Anterior cingulate cortex (tissue), 58 donors: ENCODE results near the gene MED19.
"Not testable (repeated sequence)": the region's sequence is repeated elsewhere in the genome, so short reads cannot be mapped to it uniquely, and the experiment has no call there.

ENCODE experiments used
- DNase-seq, 58 donors: peaks; one replicate each; lab custom pipeline; 2025; lab: John Stamatoyannopoulos, UW

The MED19 gene

DNA sequence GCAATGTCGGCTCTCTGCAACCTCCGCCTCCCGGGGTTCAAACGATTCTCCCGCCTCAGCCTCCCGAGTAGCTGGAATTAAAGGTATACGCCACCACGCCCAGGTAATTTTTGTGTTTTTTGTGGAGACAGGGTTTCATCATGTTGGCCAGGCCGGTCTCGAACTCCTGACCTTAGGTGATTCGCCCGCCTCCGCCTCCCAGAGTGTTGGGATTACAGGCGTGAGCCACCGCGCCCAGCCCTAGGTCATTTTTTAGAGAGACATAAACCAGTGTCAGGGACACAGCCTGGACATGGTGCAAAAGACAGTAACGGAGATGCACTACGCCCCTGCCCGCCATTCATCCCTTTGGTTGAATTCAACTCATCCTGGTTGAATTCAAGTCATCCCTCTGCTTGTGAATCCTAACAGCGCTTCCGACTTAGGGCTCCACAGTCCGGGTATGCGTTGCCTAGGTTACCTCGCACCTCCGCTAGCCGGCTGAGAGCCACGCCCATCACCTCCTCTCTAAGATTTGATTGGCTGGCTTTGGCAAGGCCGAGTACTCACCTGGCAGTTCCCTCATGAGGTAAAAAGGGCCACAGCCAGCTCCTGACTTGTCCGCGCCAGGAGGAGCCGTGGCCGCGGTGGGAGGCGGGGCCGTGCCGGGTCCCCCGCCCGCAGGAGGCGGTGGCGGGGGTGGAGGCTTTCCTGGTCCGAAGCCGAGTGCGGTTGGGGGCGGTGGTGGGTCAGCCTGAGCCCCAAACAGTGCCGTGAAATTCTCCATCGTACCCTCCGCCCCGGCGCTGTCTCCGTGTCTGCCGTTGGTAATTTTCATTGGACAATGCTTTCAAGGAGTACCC lies at the start of gene MED19:
MED19 (minus strand) TSS at position 802 of the 842 bp plus-strand sequence; CDS start at position 766, 36 bp downstream.
- DNase-seq = peak in 39 of 58 donors; percentile 44 to 93 (median 78)

DNA sequence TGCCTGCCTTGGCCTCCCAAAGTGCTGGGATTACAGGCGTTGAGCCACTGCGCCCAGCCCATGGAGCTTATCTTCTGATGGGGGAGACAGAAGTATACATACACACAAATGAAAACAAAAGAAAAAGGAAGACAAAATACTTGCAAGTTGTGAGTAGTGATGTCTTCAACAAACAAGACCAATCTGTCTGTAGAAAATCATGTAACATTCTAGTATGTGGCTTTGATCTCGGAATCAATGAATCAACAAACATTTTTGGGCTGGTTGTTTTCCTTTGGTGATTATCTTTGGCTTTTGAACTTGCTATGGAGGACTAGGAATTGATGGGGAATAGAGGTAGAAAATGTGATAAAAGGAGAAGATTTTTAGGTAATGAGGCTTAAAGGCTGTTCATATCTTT lies 46.2 kb upstream of the MED19 start:
- no peak for DNase-seq

- DNase-seq = no peak
Measured at GRCh38 chr11:57752954-57753353, 40.9 kb upstream of the MED19 start.

DNA sequence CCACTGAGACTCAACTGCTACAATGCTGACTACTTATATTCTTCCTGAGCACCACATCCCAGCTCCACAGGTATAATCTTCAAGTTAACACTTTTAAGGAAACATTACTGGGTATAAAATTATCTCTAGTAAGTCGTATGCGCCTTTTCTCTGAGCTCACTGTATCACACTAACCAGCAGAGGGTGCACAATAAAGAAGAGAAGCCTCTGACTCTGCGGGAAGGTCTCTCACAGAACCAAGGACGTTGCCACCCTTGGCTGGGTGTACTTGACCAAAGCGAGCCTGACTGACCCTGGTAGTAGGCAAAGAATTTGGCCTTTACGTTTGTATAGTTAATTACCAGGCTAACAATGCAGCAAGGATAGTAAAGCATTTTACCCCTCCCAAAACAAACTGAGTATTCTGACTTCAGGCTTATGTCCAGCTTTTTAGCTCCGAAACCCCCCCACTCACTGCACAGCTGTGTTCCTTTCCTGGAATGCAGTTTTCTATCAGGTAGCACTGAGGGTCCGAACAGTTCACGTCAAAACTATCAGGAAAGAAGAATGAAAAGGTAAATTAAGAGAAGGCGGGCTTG lies 39.8 kb upstream of the MED19 start, which contains the start of gene BTBD18:
BTBD18 (minus strand) TSS at position 144 of the 578 bp plus-strand sequence. CDS start 631 bp downstream, outside the sequence.
- peak in 1 of 58 donors; percentile 25 for DNase-seq

DNA sequence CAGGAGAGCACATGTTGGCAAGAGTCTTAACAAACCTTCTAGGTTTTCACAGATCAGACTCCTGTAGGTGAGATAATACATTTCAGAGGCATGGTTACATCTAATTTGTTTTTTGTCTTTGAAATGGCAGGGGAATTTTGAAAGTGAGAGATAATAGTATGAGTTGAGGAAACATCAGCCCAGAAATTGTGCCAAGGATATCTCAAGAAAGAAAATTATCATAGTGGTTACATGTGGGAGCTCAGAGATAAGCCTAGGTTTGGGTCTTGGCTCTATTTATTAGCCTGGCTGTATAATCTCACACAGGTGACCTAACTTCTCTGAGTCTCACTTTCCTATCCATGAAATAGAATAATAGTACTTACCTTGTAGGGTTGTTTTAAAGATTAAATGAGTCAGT lies 39.2 kb upstream of the MED19 start:
- no peak for DNase-seq

DNA sequence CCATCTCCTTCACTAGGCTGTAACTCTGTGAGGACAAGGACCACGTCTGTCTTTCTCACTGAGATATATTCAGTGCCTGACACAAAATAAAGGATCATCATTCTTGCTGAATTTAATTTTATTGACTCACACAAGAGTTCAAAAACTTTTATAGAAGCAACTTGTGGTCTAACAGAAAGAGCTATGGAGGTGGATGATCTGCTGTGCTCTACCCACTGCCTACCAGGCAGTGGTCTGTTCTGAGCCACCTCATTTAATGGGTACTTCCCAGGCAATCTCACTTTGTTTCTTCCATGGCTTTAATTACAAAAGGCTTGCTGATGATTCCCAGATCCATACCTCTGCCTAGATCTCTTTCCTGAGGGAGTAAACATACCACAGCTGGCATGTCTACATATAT lies 34.9 kb upstream of the MED19 start:
- DNase-seq = no peak

- DNase-seq = no peak
Measured at GRCh38 chr11:57745206-57745605, 33.2 kb upstream of the MED19 start.

DNA sequence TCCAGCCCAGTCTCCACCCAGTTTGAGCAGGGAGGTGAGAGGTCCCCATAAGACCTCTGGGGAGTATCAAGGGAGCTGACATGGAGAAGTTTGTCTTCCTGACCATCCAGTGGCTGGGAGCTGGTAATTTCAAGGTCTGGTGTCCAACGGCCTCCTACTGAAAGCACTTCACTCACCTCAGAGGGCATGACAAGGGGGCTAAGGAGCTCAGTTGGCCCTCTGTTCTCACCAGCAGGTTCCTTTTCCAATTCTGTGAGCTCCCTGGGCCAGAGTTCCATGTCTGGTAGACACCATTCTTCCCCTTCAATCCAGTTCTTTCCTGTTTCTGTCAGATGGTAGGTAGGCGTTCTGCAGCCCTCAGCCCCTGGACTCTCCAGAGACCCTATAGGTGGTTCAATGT lies 32.3 kb upstream of the MED19 start:
- no peak for DNase-seq

GRCh38 chr11:57742087-57742452 lies 30.1 kb upstream of the MED19 start:
- DNase-seq = no peak

GRCh38 chr11:57741132-57742086 lies 29.4 kb upstream of the MED19 start, which contains the start of gene SELENOH:
Gene SELENOH (plus strand): TSS chr11:57741491. CDS start chr11:57741596, 105 bp downstream.
- peak; percentile 40 to 98 (median 93) for DNase-seq

GRCh38 chr11:57735619-57736298 lies 23.7 kb upstream of the MED19 start:
- no peak for DNase-seq

- DNase-seq = no peak
Measured at GRCh38 chr11:57732661-57733060, 20.6 kb upstream of the MED19 start.

DNA sequence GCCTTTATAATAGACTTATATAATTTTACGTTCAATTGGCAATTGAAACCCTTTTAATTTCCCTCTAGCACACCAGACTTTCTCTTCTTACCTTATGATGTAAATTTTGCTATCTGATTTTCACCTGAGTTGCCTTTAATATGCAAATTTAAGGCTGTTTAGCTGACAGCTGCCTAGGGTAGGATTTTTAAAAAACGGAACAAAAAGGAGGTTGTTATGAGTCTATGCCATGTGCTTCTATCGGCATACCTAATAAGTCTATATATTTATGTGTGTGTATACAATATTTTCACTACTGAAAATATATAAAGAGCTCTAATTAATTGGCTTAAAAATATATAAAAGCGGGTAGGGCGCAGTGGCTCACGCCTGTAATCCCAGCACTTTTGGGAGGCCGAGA lies 17.5 kb upstream of the MED19 start:
- DNase-seq = no peak

- DNase-seq = no peak
Measured at GRCh38 chr11:57728829-57729228, 16.8 kb upstream of the MED19 start.

DNA sequence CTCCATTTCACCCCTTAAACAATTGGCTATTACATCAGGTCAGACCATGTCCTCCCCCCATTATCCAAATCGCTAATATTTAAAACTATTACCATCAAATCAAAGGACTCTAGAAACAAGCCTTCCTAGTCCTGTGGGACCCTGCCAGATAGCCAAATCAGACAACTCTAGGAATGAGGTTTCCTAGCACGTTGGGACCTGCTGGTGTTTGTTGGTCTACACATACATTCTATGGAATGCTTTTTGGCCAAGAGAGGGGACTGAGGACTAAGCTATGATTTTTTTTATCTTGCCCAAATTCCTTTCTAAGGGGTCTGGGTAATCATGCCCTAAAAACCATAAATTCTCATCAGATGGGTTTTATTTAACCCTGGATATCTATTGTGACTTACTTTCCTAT lies 15.2 kb upstream of the MED19 start:
- no peak for DNase-seq

DNA sequence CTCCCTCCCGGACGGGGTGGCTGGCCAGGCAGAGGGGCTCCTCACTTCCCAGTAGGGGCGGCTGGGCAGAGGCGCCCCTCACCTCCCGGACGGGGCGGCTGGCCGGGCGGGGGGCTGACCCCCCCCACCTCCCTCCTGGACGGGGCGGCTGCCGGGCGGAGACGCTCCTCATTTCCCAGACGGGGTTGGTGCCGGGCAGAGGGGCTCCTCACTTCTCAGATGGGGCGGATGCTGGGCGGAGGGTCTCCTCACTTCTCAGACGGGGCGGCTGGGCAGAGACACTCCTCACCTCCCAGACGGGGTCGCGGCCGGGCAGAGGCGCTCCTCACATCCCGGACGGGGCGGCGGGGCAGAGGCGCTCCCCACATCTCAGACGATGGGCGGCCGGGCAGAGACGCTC lies 4.7 kb upstream of the MED19 start:
- DNase-seq = not testable (repeated sequence)

DNA sequence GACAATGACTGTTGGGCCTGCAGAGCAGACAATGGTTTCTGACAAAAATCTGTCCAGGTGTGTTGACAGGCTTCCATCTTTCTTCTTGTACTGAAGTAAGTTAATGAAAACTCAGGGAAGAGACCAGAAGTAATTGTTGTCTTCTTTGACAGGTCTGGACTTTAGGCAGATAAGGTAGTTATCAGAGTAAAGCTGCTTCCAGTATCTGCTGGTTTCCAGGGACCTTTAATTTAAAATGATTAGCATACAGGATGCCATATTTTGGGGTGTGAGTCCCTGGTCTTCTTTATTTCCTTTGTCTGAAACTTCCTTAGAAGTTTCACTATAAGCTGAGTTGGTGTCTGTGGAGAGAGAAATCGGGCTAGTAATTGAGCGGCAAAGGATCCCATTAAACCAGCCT lies 1.8 kb upstream of the MED19 start:
- DNase-seq = no peak

DNA sequence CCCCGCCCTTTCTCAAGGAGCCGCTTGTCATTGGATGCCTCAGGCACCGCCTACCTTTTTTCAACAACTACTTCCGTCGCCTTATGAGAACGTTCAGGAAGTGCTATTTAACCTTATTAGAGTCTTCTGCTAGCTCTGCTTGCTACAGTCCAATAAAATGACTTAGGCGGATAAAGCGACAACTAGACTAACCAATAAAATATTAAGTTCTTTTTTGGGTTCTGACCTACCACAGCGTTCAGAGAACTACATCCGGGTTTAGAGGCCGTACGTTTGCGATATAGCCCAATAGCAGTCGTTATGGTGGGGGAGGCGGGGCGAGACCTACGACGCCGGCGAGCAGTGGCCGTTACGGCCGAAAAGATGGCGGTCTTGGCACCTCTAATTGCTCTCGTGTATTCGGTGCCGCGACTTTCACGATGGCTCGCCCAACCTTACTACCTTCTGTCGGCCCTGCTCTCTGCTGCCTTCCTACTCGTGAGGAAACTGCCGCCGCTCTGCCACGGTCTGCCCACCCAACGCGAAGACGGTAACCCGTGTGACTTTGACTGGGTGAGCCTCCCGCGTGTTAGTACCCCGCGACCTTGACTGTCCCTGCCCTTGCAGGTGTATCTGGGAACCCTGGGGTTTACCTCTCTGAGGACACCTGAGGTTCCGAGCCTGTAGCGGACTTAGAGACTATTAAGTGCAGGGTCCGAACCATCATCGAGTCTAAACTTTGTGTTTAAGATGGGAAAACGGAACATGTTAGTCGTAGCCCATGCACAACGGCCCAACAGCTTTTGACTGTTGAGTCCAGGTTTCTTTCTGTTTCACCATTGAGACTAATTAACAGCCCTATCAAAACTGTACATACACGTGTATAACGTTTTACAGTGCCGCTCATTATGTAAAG lies 488 bp upstream of the MED19 start, which contains the start of gene TMX2:
TMX2 (plus strand) TSS at position 338 of the 895 bp plus-strand sequence; CDS start at position 364, 26 bp downstream.
- peak; percentile 47 to 99 (median 94) for DNase-seq

DNA sequence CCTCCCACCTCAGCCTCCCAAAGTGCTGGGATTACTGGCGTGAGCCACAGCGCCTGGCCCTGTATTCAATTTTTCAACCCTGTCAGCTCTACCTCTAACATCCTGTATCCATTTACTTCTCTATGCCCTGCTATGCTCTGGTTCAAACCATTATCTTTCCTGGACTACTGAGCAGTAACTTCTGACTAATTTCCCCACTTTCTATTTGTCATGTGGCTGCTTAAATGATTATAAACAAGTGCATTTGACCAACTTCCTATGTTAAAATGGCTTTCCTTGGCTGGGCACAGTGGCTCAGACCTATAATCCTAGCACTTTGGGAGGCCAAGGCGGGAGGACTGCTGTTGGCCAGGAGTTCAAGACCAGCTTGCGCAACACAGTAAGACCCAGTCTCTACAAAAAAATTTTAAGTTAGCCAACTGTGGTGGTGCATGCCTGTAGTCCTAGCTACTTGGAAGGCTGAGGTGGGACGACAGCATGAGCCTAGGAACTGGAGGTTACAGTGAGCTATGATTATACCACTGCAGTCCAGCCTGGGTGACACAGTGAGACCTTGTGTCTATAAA lies 2.1 kb downstream of the MED19 start:
- no peak for DNase-seq
